ENCODE results near the gene PES1.

GRCh38 chr22:30600921-30601320, 9.2 kb upstream of the PES1 start:
- no peak for TF ChIP-seq HOXA9 (CRISPR knock-in tag; IDR thresholded peaks at IDR 0.05; ENCODE audit: borderline replicate concordance)
- no peak for TF ChIP-seq GLMP (CRISPR knock-in tag; IDR thresholded peaks at IDR 0.05; ENCODE audit: borderline replicate concordance)
- TF ChIP-seq ZBTB8A (CRISPR knock-in tag; IDR thresholded peaks at IDR 0.05; ENCODE audit: borderline replicate concordance, low read depth), result no peak
- no peak for TF ChIP-seq RBM39 (IDR thresholded peaks at IDR 0.05; ENCODE audit: low read depth, low read length, poor library complexity, severe bottlenecking)
- TF ChIP-seq ATF7-NPFF (CRISPR knock-in tag; IDR thresholded peaks at IDR 0.05; ENCODE audit: low read depth), result no peak
- TF ChIP-seq GTF2F1 (IDR thresholded peaks at IDR 0.05; ENCODE audit: low read length), result no peak
- no peak for TF ChIP-seq ISX (CRISPR knock-in tag; conservative IDR thresholded peaks at IDR 0.05)
- no peak for TF ChIP-seq HDAC2 (CRISPR knock-in tag; IDR thresholded peaks at IDR 0.05)

All from HepG2 (cell line).